Fibroblast of upper back skin (primary cell): ENCODE results near the gene SLC9A2.

ENCODE experiments used
- DNase-seq: peaks from one replicate; pipeline ENCODE4 v3.0.0-alpha.2; 2013

The SLC9A2 gene, protein sequence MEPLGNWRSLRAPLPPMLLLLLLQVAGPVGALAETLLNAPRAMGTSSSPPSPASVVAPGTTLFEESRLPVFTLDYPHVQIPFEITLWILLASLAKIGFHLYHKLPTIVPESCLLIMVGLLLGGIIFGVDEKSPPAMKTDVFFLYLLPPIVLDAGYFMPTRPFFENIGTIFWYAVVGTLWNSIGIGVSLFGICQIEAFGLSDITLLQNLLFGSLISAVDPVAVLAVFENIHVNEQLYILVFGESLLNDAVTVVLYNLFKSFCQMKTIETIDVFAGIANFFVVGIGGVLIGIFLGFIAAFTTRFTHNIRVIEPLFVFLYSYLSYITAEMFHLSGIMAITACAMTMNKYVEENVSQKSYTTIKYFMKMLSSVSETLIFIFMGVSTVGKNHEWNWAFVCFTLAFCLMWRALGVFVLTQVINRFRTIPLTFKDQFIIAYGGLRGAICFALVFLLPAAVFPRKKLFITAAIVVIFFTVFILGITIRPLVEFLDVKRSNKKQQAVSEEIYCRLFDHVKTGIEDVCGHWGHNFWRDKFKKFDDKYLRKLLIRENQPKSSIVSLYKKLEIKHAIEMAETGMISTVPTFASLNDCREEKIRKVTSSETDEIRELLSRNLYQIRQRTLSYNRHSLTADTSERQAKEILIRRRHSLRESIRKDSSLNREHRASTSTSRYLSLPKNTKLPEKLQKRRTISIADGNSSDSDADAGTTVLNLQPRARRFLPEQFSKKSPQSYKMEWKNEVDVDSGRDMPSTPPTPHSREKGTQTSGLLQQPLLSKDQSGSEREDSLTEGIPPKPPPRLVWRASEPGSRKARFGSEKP

DNA sequence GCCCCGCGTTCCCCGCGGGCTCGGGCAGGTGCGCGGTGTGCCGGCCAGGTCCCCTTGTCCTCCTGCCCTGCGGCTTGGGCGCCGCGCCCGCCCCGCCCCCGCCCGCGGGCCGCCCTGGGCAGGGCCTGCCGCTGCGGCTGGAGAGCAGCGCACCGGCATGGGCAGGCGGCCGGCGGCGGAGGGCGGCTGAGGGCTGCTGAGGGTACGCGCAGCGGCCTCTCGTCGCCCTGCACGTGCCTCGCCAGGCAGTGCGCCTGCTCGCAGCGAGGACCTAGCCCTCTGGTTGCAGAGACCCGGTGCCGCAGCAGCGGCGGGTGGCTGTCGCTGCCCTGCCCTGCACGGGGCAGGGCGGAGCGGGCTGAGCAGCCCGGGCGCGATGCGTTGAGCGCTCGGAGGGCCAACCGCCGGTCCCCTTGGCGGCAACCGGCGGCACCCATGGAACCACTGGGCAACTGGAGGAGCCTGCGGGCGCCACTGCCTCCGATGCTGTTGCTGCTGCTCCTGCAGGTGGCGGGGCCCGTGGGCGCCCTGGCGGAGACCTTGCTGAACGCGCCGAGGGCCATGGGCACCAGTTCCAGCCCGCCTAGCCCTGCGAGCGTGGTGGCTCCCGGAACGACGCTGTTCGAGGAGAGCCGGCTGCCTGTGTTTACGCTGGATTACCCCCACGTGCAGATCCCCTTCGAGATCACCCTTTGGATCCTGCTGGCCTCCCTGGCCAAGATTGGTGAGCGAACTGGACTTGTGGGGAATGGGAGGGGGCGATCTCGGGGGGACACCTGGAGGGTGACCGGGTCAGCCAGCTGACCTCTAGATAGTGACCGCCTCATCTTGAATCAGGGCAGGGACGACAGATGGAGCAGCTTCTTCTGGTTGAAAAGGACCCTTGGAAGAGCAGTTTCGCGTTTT lies at the start of gene SLC9A2:
TSS of gene SLC9A2 (plus strand) at position 140 of the 906 bp plus-strand sequence. CDS start at position 436, 296 bp downstream.
- no peak for DNase-seq

DNA sequence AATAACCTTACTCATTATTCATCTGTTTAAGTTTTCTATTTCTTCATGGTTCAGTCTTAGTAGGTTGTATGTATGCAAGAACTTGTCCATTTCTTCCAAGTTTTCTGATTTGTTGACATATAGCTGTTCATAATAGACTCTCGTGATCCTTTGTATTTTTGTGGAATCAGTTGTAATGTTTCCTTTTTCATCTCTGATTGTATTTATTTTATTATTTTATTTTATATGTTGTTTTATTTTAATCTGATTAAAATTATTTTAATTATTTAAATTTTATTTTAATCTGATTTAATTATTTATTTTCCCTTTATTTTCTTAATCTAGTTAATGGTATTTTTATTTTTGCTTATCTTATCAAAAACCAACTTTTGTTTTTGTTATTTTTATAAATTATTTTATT lies 43.5 kb upstream of the SLC9A2 start:
- no peak for DNase-seq

DNA sequence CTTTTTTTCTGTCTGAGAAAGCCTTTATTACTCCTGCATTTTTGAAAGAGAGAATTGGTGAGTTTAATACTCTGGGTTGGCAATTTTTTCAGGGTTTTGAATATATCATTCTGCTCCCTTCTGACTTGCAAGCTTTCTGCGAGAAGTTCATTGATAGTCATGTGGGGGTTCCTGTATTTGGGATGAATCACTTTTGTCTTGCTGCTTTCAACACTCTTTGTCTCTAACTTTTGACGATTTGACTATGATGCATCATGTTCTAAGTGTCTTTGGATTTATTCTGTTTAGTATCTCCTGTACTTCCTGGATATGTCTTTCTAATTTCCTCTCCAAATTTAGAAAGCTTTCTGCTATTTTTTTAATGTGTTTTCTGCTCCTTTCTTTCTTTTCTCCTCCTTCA lies 41.0 kb upstream of the SLC9A2 start:
- no peak for DNase-seq

DNA sequence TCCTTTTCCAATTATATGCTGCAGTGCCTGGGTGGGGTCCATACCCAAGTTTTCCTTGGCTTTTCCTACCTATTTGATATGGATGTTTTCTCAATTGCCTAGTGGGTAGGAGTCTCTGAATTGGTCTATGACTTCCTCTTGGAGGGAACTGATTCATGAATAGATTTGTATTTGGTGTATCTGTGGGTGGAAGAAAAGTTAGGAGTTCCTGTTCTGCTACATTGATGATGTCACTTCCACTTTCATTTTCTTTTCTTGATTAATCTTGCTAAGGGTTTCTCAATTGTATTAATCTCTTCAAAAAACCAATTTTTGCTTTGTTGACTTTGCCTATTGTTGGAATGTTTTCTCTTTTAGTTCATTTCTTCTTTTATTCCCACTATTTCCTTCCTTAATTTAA lies 37.4 kb upstream of the SLC9A2 start:
- no peak for DNase-seq

DNA sequence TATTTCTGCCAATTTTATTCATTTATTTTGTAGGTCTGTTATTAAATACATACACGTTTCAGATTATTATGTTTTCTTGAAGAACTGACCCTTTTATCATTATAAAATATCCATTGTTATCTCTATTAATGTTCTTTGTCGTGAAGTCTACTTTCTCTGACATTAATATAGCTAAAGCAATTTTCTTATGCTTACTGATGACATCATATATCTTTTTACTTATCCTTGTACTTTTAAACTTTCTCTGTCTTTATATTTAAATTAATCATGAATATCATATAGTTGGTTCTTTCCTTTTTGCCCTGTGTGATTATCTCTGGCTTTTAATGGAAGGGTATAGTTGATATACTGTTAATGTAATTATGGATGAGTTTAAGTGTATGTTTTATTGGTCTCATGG lies 36.5 kb upstream of the SLC9A2 start:
- no peak for DNase-seq

DNA sequence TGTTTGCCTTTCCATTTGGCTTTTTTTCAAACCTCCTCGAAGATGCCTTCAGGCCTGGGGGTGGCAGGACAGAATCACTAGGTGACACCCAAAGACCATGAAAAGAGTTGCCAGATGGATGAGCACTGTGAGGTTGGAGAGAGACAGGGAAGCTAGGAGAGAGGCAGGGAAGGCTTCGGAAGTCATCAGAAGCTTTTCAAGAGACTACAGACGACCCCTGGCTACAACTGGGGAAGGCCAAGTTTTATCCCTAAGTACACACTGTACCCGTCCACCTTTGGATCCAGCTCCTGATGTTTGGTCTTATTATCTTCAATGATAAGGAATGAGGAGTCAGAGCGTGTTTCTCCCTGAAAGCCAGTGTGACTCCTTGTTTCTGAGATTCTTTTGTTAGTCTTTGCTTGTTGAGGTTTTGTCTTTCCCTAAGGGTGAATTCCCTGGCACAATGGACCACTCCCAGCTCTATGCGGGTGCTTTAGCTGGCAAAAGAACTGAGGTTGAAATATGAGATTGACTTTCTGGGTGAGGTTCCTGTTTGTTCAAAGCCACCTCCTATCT lies 33.4 kb upstream of the SLC9A2 start:
- DNase-seq, result no peak

DNA sequence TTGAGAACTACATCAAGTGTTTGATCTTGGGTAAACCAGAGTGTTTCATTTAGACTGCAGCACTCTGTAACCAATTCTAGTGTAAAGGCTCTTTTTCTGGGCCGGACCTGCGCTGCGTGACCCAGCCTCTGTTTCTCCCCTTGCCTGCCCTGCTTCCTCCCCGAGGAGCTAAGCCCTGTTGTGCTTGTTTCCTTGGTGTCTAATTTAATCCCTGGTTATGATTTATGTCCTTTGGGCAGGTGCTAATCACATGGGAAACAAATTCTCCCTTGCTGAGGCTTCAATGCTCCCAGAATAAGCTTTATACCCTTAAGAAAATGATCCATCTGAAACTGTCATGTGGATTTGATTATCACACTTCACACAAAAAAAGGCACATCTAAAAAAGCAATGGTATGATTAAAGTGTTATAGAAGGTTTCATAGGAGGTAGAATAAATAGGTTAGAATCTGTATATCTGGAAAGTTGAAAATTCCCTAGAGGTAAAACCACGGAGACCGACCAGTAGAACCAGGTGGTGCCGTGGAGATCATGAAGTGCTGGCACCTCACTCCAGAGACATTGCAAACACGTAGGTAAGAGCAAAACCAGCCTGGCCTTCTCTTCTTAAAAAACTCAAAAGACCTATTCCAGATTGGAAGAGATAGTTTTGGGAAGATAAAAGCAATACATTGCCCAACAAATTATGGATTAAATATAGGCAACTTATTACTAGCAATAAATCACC lies 31.0 kb upstream of the SLC9A2 start:
- DNase-seq, result no peak

DNA sequence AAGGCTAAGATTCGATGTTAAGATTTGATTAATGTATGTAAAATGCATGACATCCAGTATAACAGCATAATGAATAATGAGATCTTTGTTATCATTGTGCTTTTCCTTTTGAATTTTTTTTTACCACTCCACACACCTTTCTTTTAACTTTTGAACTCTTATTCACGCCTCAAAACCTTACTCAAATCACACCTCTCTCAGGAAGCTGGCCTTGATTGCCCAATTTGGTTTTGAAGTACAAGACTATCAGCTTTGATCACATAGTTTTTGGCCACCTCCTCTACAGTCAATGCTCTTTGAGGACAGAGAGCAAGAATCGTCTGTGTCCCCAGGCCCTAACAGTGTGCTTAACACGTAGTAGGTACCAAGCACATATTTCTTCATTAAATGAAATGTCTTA lies 29.9 kb upstream of the SLC9A2 start:
- DNase-seq, result no peak

DNA sequence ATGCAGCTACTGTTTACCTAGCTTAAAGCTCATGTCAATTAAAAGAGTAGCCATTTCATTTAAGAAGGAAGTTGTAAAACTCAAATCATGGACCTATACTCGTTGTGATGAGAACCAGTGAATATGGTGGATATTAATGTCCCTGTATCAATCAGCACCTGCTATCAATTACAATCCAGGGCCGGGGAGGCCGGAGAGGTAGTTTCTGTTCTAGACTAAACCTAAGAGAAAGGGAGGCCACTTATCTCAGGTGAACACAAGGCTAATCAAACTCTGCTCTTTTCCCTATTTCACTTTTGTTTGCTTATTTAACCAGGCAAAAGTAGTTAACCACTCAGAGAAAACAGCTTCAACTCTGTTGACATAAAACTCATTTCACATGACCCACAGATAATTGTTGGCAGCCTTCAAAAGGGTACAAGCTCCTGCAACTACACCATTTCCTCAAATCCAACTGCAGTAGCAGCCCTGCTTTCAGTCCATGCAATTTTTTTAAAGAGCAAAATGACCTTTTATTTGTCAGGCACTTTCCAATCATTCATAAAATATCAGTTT lies 27.8 kb upstream of the SLC9A2 start:
- no peak for DNase-seq

DNA sequence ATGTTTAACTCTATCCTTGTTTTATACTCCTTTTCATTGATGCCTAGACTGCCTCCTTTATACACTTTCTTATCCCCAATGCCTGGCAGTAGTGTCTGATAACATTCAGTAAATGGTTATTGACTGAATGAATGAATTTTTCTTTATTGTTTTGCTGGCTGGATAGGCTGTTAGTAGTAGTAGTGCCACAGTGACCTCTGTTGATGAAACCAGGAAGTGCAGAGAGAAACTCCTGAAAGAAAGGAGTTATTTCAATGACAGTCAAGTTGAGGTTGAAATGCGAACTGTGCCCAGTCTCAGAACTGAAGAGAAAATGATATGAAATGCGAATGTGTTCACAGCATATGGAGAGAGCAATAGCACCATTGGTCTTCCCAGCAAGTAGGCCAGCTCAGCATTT lies 26.8 kb upstream of the SLC9A2 start:
- peak; percentile 1 for DNase-seq

DNA sequence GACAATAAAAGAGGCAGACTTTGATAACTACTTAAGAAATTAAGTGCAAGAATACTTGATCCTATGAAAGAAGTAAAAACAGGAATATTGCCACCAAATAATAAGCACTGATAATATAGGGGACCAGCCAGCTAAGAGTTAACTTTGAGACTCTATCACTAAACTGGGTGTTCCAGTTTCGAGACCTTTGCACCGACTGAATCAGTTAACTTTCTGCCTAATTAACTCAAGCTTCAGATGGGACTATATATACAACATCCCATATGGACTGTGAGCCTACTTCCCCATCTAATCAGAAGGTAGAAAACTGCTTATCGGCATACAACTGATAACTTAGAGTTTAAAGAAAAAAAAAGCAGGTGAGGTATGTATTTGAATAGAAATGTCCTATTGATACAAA lies 25.8 kb upstream of the SLC9A2 start:
- DNase-seq, result no peak

DNA sequence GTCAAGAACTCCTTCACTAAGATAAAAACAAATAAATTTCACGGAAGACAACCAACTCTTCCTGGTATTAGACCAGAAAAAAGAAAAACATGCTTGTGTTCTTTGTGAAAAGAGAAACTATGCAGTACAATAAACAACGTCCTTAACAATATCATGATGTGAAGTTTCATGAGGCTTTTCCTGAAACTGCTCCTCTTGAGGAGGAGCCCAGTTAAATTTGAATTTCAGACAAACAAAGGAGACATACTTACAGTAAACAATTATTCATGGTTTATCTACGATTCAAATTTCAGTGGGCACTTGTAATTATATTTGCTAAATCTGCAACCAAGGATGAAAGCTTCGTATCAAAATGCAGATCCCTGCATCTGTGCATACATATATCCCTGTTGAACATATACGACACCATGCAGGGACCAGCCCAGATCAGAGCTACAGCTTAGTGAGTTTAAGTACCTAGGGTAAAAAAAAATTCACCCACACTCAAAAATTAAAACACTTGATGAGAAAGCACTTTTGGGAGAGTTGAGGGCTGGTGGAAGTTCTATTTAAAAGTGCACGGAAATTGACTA lies 24.8 kb upstream of the SLC9A2 start:
- DNase-seq, result no peak

DNA sequence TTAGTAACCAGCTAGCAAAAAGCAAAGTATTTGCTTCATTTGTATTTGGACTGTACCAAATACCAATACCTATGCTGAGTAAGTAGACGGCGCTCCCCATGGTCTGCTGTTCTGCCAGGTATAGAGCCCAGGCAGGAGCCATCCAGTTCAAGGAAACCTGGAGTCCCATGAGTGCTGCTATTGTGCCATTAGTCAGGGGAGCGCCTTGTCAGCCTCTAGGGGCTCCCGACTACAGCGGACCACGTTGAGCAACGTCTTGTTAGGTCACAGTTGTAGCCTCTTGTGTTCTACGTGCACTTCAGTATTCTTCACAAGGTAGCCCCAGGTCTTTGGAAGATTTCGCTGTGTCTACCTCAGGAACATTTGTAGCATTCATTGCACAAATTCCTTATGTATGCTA lies 21.6 kb upstream of the SLC9A2 start:
- no peak for DNase-seq

DNA sequence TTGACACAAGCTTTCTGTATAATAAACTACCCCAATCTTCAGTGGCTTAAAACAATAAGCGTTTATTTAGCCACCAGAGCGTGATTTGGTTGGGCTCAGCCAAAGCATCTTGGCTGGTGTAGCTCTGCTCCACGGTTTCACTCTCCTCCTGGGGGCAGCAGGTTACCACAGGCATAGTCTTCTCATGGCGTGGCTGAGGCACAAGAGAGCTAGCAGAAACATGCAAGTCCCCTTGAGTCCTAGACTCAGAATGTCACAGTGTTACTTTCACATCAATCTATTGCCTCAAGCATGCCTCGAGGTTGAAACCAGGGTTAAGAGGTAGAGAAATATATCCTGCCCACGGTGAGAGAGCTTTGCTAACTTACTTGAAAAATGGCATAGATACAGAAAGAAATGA lies 19.9 kb upstream of the SLC9A2 start:
- no peak for DNase-seq

DNA sequence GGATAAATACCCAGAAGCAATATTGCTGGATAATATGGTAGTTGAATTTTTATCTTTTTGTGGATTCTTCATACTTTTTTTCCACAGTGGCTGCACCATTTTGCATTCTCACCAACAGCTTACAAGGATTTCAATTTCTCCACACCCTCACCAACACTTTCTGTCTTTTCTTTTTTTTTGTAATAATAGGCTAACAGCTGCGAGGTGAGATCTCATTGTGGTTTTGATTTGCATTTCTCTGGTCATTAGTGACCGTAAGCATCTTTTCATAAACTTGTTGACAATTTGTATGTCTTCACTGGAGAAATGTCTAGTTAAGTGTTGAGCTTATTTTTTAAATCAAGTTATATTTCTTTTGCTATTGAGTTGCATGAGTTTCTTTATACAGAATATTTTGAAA lies 17.6 kb upstream of the SLC9A2 start:
- DNase-seq, result no peak

DNA sequence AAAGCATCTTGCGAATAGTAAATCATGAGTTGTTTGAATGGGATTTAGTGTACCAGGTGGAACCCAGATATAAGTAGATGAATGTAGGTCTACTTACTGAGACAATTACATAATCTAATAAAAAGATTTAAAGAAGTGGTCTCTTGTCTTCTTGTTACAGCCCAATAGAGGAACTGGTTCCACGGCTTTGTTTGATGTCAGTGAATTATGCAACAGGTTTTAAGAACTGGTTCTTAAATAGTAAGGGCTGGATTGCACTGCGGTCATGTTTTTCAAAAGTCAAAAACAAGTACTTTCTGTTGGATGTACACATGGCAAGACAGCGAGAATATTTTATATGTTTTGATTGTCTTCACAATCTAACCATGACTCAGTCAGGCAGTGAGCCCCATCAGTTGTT lies 15.4 kb upstream of the SLC9A2 start:
- DNase-seq, result no peak

DNA sequence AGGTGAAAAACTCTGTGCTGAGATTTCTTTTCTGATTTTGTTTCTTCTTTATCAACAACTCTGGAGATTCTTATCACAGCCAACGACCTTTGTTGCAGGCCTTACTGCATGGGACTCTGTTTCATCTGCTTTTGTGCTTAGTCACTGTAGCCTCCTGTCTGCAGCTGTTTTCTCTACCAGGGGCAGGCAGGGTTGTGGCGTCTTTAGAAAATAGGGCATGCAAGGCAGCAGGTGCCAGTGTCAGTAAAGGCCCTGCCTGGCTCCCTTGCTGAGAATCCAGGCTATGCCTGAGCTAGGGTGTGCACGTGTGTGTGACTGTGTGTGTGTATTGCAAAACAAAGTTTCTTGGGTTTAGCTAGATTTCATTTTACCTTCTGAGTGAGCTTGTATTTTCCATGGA lies 14.6 kb upstream of the SLC9A2 start:
- DNase-seq, result no peak

DNA sequence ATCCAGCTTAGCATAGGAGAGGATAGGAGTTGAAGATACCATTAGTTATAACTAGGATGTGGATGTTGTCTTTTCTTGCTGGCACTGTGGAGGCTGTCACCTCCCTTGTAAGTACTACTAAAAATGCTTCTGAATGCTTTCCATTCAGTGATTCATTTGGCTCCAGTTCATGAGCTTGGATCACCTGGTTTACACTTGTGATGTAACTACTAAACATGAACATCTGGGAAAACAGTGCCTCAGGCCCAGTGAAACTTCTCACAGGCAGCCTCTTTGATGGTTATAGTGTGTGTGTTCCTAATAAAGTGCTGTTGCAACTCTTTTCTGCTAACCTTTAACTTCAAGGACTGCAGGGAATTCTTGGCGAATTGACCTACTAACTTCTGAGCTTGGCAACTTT lies 13.0 kb upstream of the SLC9A2 start:
- DNase-seq, result peak; percentile 4

DNA sequence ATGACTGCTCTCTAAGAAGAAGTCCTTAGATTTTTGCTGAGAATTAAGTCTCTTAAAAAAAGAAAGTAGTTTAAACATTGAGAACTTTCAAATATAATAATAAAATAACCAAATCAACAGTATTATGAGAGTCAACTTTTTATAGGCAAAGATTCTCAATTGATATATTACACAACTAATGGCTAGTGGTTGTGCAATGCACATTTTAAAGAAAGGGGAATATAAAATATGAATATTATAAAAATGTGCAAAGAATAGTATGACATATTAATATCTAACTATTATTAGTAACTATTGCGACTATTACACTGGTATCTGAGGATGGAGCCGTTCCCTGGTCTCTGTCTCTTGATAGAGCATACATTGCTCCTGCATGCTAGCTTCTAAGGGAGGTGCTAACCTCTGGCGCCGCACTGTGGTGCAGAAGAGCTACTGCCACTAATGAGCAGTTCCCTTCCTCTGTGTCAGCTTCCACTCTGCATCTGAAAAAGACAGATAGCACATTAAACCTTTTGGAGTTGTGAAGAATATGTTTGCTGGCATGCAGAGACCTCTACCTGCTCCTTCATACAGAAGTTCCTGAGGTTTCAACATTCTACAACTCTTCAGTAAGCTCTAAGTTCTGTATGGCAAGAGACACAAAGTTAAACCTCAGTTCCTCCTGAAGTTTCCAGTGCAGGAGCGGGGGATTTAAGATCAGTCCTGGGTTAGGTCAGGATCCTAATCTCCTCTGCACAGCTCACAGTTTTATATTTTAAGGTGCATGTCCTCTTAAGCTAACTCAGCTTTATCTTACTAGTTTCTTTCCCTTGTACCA lies 3.5 kb upstream of the SLC9A2 start:
- DNase-seq, result peak; percentile 59
